HUES6 (cell line): Measurements from ENCODE around the gene NFKBIA.

Experiments
- H3K27ac ChIP-seq: 2 replicates; pipeline ENCODE4 v1.7.0; 2013; ENCODE audit warnings: low read depth, mild to moderate bottlenecking, low read length, inconsistent platforms
- H3K27me3 ChIP-seq: 2 replicates; pipeline ENCODE4 v1.6.1; 2013; ENCODE audit warnings: low read length; ENCODE audit not compliant: control insufficient read depth, insufficient read depth
- H3K36me3 ChIP-seq: 2 replicates; pipeline ENCODE4 v1.6.1; 2013; ENCODE audit warnings: low read length; ENCODE audit not compliant: control insufficient read depth, insufficient read depth
- H3K4me1 ChIP-seq: 2 replicates; pipeline ENCODE4 v1.6.1; 2013; ENCODE audit warnings: low read length; ENCODE audit not compliant: control insufficient read depth, insufficient read depth
- H3K4me3 ChIP-seq: 2 replicates; pipeline ENCODE4 v1.5.1; 2013; ENCODE audit warnings: low read depth, low read length
- H3K9ac ChIP-seq: one replicate; pipeline ENCODE4 v1.6.1; 2013; ENCODE audit warnings: mild to moderate bottlenecking, low read length
- H3K9me3 ChIP-seq: 2 replicates; pipeline ENCODE4 v1.6.1; 2013; ENCODE audit warnings: low read depth, low read length; ENCODE audit not compliant: control insufficient read depth, insufficient read depth

Gene NFKBIA

GRCh38 chr14:35351897-35352273, 52.7 kb downstream of the NFKBIA start:
- no peak overlapping the region for H3K4me3 ChIP-seq
- no peak overlapping the region for H3K27ac ChIP-seq
- H3K27me3 ChIP-seq = no peaks in the 10 kb centered on the region
- no peak overlapping the region for H3K9ac ChIP-seq
- H3K4me1 ChIP-seq = peaks cover 39% of the 10 kb centered on the region
- no peaks in the 10 kb centered on the region for H3K36me3 ChIP-seq
- no peaks in the 10 kb centered on the region for H3K9me3 ChIP-seq
